ENCODE measurements around the gene AGTPBP1. TPM values are rescaled to one million over a fixed set of nuclear protein-coding genes. Genes with fewer than 3 reads are reported as not detected.

Gene AGTPBP1
- total RNA-seq, 3 donors from 2014 or later (not counting 1 experiment from before 2014, with no cell fraction given), result 140 to 150 (median 140) TPM

GRCh38 chr9:85605905-85606304 lies 135.8 kb downstream of the AGTPBP1 start:
- no peak for ATAC-seq
- peak overlapping the region in 1 of 2 donors; percentile 57 for H3K27ac Mint-ChIP-seq

GRCh38 chr9:85603936-85604335 lies 137.8 kb downstream of the AGTPBP1 start:
- H3K27me3 ChIP-seq (ENCODE audit: control insufficient read depth, insufficient read depth, low read length), result no peaks in the 10 kb centered on the region
- H3K27me3 Mint-ChIP-seq (ENCODE audit: low read depth in 2 of 2), result no peaks in the 10 kb centered on the region
- TF ChIP-seq, protein P1, sequence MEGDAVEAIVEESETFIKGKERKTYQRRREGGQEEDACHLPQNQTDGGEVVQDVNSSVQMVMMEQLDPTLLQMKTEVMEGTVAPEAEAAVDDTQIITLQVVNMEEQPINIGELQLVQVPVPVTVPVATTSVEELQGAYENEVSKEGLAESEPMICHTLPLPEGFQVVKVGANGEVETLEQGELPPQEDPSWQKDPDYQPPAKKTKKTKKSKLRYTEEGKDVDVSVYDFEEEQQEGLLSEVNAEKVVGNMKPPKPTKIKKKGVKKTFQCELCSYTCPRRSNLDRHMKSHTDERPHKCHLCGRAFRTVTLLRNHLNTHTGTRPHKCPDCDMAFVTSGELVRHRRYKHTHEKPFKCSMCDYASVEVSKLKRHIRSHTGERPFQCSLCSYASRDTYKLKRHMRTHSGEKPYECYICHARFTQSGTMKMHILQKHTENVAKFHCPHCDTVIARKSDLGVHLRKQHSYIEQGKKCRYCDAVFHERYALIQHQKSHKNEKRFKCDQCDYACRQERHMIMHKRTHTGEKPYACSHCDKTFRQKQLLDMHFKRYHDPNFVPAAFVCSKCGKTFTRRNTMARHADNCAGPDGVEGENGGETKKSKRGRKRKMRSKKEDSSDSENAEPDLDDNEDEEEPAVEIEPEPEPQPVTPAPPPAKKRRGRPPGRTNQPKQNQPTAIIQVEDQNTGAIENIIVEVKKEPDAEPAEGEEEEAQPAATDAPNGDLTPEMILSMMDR (IDR thresholded peaks at IDR 0.05), result no peak
- no peak overlapping the region for H3K4me3 Mint-ChIP-seq
- peaks cover 60 to 62% of the 10 kb centered on the region in 2 donors for H3K4me1 Mint-ChIP-seq
- H3K27ac Mint-ChIP-seq, result peak overlapping the region in 1 of 2 donors; percentile 2
- peaks cover 16% of the 10 kb centered on the region for H3K36me3 ChIP-seq (ENCODE audit: control insufficient read depth, insufficient read depth, low read length)
- H3K9me3 Mint-ChIP-seq, result no peaks in the 10 kb centered on the region
- no peak overlapping the region for H3K4me3 ChIP-seq (ENCODE audit: low read length)
- ATAC-seq (no peak), DNase-seq (no peak)
- H3K27ac ChIP-seq (ENCODE audit: low read length), result no peak overlapping the region
- no peaks in the 10 kb centered on the region for H3K9me3 ChIP-seq (ENCODE audit: control insufficient read depth, insufficient read depth, low read length)
- H3K4me1 ChIP-seq (ENCODE audit: control insufficient read depth, insufficient read depth, low read length), result peaks cover 19% of the 10 kb centered on the region
- intact Hi-C loops (cut with micrococcal nuclease), result no loop called here
- WGBS (ENCODE audit: insufficient coverage), result 93% methylated on average over 3 of the region's 3 CpGs
- peaks cover 10% of the 10 kb centered on the region for H3K36me3 Mint-ChIP-seq

More at GRCh38 chr9:85605905-85606304, 135.8 kb downstream of the AGTPBP1 start:
- intact Hi-C loops (cut with micrococcal nuclease), result no loop called here
- TF ChIP-seq, protein P1 (IDR thresholded peaks at IDR 0.05), result no peak
- Histone ChIP-seq H3K27me3 (ENCODE audit: control insufficient read depth, insufficient read depth, low read length) (no peaks in the 10 kb centered on the region), H3K4me1 (ENCODE audit: control insufficient read depth, insufficient read depth, low read length) (peaks cover 9% of the 10 kb centered on the region), H3K27ac (ENCODE audit: low read length) (no peak overlapping the region), H3K36me3 (ENCODE audit: control insufficient read depth, insufficient read depth, low read length) (peaks cover 16% of the 10 kb centered on the region), H3K9me3 (ENCODE audit: control insufficient read depth, insufficient read depth, low read length) (no peaks in the 10 kb centered on the region), H3K4me3 (ENCODE audit: low read length) (no peak overlapping the region)
- no CpG with 5 or more reads among the region's 1 CpG for WGBS (ENCODE audit: insufficient coverage)
- no peaks in the 10 kb centered on the region for H3K27me3 Mint-ChIP-seq (ENCODE audit: low read depth in 2 of 2)
- H3K4me1 Mint-ChIP-seq, result peaks cover 54 to 55% of the 10 kb centered on the region in 2 donors
- H3K36me3 Mint-ChIP-seq, result peaks cover 10% of the 10 kb centered on the region
- no peak overlapping the region for H3K4me3 Mint-ChIP-seq
- no peak for DNase-seq
- no peaks in the 10 kb centered on the region for H3K9me3 Mint-ChIP-seq

DNA sequence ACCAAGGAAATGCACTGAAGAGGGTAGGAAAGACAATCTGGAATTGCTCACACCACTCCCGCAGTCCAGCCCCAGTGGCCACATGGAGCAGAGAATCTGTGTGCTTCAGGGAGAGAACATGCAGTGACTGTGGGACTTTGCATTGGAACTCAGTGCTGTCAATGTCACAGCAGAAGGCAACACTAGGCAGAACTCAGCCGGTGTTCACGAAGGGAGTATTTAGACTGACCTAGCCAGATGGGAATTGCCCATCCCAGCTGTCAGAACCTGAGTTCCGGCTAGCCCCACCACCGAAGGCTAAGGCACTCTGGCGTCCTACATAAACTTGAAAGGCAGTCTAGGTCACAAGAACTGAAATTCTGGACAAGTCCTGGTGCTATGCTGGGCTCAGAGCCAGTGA lies 139.0 kb downstream of the AGTPBP1 start:
- H3K27ac Mint-ChIP-seq, result peak overlapping the region in 1 of 2 donors; percentile 76
- no peak overlapping the region for H3K4me3 Mint-ChIP-seq
- no peak overlapping the region for H3K4me3 ChIP-seq (ENCODE audit: low read length)
- H3K36me3 Mint-ChIP-seq, result peaks cover 10% of the 10 kb centered on the region
- no peaks in the 10 kb centered on the region for H3K27me3 ChIP-seq (ENCODE audit: control insufficient read depth, insufficient read depth, low read length)
- intact Hi-C loops (cut with micrococcal nuclease), result no loop called here
- H3K27me3 Mint-ChIP-seq (ENCODE audit: low read depth in 2 of 2), result no peaks in the 10 kb centered on the region
- H3K9me3 ChIP-seq (ENCODE audit: control insufficient read depth, insufficient read depth, low read length), result no peaks in the 10 kb centered on the region
- TF ChIP-seq, protein P1 (IDR thresholded peaks at IDR 0.05), result no peak
- H3K27ac ChIP-seq (ENCODE audit: low read length), result no peak overlapping the region
- no peak for DNase-seq
- H3K4me1 ChIP-seq (ENCODE audit: control insufficient read depth, insufficient read depth, low read length), result peaks cover 19% of the 10 kb centered on the region
- peaks cover 65% of the 10 kb centered on the region in 2 donors for H3K4me1 Mint-ChIP-seq
- 98% methylated on average over 6 of the region's 6 CpGs for WGBS (ENCODE audit: insufficient coverage)
- peaks cover 16% of the 10 kb centered on the region for H3K36me3 ChIP-seq (ENCODE audit: control insufficient read depth, insufficient read depth, low read length)
- no peaks in the 10 kb centered on the region for H3K9me3 Mint-ChIP-seq
- ATAC-seq, result no peak

DNA sequence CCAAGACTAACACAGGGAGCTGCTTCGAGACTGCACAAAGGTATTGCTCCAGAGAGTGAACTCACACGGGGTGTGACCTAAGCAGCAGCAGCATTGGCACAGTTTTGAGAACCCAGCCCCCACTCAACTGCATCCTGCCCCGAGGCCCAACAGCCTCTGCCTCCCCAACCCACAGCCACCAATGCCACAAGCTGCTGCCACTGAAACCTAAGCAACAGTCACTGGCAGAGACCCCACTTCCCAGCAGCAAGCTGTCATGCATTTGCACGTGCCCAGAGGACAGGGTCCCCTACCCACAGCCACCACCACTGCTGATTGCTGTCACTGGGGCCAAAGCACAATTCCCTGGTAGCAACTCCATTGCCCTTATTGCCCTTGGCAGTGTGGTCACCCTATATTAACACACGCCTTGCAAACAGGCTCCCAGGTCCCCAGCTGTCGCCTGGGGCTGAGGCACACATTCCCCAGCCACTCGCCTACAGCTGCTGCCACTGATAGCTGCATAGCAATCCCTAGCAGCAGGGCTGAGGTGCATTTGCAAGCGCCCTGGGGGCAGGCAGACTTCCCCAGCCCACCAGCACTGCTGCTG lies 141.0 kb downstream of the AGTPBP1 start:
- H3K4me1 Mint-ChIP-seq, result peaks cover 65% of the 10 kb centered on the region in 2 donors
- H3K9me3 Mint-ChIP-seq, result no peaks in the 10 kb centered on the region
- peak overlapping the region; percentile 55 to 76 for H3K27ac Mint-ChIP-seq
- TF ChIP-seq, protein P1 (IDR thresholded peaks at IDR 0.05), result no peak
- Histone ChIP-seq H3K27ac (ENCODE audit: low read length) (no peak overlapping the region), H3K4me1 (ENCODE audit: control insufficient read depth, insufficient read depth, low read length) (peaks cover 19% of the 10 kb centered on the region), H3K9me3 (ENCODE audit: control insufficient read depth, insufficient read depth, low read length) (no peaks in the 10 kb centered on the region), H3K4me3 (ENCODE audit: low read length) (no peak overlapping the region), H3K27me3 (ENCODE audit: control insufficient read depth, insufficient read depth, low read length) (no peaks in the 10 kb centered on the region), H3K36me3 (ENCODE audit: control insufficient read depth, insufficient read depth, low read length) (peaks cover 21% of the 10 kb centered on the region)
- 51% methylated on average over 8 of the region's 8 CpGs for WGBS (ENCODE audit: insufficient coverage)
- intact Hi-C loops (cut with micrococcal nuclease), result no loop called here
- H3K36me3 Mint-ChIP-seq, result peaks cover 10% of the 10 kb centered on the region
- peak; percentile 34 to 53 for DNase-seq
- no peaks in the 10 kb centered on the region for H3K27me3 Mint-ChIP-seq (ENCODE audit: low read depth in 2 of 2)
- peak overlapping the region; percentile 5 for H3K4me3 Mint-ChIP-seq
- ATAC-seq, result peak; percentile 85 to 92 (median 92)

Data from natural killer cell (primary cell).